HG03045 (cell line): ENCODE data around the gene ASIP.
A peak's percentile ranks its signal among the peaks of the same experiment; 100 is the strongest.
"Not testable (repeated sequence)": the region's sequence is repeated elsewhere in the genome, so short reads cannot be mapped to it uniquely, and the experiment has no call there.

Source experiments
- ATAC-seq: cut with Tn5 transposase; IDR thresholded peaks from one replicate; pipeline ENCODE4 v1.9.1; 2021; ENCODE audit warnings: mild to moderate bottlenecking, moderate library complexity; ENCODE audit not compliant: unreplicated experiment

The ASIP gene

GRCh38 chr20:34282041-34282440, 40.8 kb downstream of the ASIP start:
- ATAC-seq: no peak

DNA sequence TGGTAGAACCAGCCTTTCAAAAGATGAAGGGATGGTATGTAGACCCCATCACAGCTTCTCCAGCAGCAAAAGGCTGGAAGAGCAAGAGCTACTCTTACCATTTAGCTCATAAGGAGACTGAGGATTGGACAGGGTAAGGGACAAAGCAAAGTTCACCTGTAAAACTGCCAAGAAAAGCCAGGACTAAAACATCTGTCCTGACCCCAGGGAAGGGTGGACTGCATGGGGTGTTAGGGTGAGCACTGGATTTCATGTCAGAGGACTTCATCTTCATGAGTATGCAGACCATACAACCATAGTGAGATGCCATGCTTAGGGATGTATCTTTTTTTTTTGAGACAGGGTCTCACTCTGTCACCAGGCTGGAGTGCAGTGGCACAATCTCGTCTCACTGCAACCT, 42.6 kb downstream of the ASIP start:
- ATAC-seq: no peak

GRCh38 chr20:34285450-34285849, 44.2 kb downstream of the ASIP start:
- ATAC-seq: no peak

GRCh38 chr20:34287500-34287899, 46.3 kb downstream of the ASIP start:
- ATAC-seq: not testable (repeated sequence)

GRCh38 chr20:34290471-34290870, 49.2 kb downstream of the ASIP start:
- no peak for ATAC-seq

GRCh38 chr20:34292496-34292895, 51.3 kb downstream of the ASIP start:
- ATAC-seq: no peak

DNA sequence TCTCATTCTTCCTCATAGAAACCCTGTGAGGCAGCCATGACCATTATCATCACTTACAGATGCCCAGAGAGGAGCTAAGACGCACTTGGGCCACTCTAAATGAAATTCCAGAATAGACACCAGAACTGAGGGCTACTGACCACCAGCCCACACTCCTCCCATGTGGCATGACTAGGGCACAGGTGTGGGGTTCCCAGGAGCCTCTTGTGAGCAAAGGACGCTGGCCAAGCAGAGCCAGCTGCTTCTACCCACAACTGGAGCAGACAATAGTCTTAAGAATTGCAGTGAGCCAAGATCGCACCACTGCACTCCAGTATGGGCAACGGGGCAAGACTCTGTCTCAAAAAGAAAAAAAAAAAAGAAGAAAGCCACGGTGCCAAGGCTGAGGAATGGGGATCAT, 51.9 kb downstream of the ASIP start:
- ATAC-seq: no peak

- no peak for ATAC-seq
Observed at GRCh38 chr20:34293589-34293988, 52.4 kb downstream of the ASIP start.

DNA sequence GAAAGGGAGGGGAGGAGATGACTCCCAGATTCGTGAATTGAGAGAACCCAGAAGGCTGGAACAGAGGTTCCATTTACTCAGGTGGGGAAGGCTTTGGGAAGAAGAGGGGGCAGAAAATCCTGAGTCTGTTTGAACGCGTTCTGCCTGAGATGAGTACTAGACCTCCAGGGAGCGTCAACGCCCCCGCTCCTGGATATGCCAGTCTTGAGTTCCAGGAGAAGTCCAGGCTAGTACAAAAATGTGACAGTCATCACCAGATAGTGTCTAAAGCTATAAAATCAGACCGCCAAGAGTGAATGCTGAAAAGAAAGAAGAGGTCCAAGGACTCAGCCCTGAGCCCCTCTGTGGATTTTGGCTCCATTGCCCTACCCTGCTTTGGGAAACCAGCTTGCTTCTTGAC, 53.3 kb downstream of the ASIP start:
- ATAC-seq: no peak

GRCh38 chr20:34295284-34295683, 54.1 kb downstream of the ASIP start:
- ATAC-seq: no peak

DNA sequence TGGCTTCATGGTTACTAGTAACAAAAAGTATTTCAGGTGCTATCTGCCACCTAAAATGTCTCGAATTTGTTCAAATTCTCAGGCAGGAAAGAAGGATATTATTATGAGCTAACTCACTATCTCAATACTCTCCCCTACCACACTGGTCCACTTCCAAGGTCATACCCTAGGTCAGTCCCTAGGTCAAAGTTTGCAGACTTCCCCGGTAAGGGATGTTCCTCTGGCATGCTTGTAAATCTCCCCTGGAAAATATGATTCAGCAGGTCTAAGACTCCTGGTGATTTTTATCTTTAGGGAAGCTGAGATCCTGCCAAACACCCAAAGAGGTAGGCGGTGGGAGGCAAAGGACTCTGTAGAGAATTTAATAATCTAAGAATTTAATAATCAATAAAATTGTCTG, 55.2 kb downstream of the ASIP start:
- ATAC-seq: no peak

- ATAC-seq: not testable (repeated sequence)
Observed at GRCh38 chr20:34298294-34298784, 57.1 kb downstream of the ASIP start.

DNA sequence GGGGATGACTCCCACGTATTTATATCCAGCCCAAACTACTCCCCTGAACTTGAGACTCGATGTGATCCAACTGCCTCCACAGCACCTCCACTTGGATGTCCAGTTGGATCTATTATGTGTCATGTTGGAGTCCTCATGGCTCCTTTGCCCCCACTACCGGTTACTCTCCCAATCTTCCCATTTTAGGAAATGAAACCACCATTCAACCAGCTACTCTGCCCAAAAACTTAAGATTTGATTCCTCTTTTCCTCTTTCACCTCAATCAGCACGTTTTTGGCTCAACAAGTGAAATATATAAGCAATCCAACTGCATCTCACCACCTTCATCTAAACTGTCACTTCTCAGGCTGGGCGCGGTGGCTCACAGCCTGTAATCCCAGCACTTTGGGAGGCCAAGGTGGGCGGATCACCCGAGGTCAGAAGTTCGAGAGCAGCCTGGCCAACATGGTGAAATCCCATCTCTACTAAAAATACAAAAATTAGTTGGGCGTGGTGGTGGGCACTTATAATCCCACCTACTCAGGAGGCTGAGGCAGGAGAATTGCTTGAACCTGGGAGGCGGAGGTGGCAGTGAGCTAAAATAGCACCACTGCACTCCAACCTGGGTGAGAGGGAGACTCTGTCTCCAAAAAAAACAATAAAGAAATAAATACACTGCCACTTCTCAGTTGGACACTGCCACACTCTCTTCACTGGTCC, 58.5 kb downstream of the ASIP start:
- no peak for ATAC-seq

DNA sequence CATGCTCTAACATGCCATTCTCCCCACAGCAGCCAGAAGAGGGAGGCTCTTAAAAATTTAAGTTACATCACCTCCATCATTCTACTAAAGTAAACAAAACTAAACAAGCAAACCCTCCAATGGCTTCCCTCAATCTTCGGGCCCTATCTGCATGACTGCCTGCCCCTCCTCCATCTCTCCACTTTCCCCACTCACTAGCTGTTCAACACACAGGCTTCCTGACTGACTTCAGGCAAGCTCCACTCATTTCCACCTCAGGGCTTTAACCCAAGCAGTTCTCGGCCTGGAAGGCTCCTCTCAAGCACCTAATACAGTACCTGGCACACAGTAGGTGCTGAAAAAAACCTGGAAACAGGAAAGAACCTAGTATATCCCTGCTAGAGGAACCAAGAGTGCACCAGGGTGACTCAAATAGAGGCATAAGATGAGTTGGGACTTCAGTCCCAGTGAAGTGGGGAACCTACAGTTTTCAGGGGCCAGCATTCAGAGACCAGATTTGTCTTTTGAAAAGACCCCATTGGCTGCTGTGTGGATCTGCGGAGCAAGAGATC, 59.1 kb downstream of the ASIP start:
- ATAC-seq: no peak

- ATAC-seq: no peak
Observed at GRCh38 chr20:34300809-34301586, 59.8 kb downstream of the ASIP start.

GRCh38 chr20:34301587-34302311, 60.5 kb downstream of the ASIP start:
- ATAC-seq: no peak

DNA sequence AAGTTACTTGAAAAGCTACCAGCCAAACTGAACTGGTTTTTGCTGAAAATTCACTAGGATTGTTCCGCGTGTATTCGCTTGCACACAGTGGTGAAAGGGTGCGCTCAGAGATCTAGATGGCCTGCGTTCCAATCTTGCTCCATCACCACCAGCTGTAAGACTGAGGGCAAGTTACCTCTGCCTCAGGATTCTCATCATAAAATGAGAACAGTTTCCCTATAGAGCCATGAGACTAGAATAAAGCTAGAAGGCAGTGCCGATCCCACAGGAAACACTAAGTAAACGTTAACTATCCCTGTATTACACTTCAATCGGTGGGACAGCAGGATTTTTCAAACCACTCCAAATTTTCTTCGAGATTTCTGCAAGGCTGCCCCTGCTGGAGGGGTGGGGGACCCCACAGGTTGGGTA, 61.1 kb downstream of the ASIP start:
- ATAC-seq: no peak

GRCh38 chr20:34302723-34303533, 61.7 kb downstream of the ASIP start, which contains the start of gene AHCY:
AHCY (minus strand) TSS chr20:34303355; CDS start chr20:34303270, 85 bp downstream.
- ATAC-seq: peak; percentile 82

GRCh38 chr20:34305333-34306230, 64.4 kb downstream of the ASIP start:
- ATAC-seq: no peak
